Activated CD4-positive, CD25-positive, alpha-beta regulatory T cell (primary cell): Measurements from ENCODE around the gene LIX1.
"Not testable (repeated sequence)": the region's sequence is repeated elsewhere in the genome, so short reads cannot be mapped to it uniquely, and the experiment has no call there.

Experiments
- DNase-seq, 4 experiments: peaks; one replicate each; lab custom pipeline; 2025; lab: John Stamatoyannopoulos, UW

The LIX1 gene

DNA sequence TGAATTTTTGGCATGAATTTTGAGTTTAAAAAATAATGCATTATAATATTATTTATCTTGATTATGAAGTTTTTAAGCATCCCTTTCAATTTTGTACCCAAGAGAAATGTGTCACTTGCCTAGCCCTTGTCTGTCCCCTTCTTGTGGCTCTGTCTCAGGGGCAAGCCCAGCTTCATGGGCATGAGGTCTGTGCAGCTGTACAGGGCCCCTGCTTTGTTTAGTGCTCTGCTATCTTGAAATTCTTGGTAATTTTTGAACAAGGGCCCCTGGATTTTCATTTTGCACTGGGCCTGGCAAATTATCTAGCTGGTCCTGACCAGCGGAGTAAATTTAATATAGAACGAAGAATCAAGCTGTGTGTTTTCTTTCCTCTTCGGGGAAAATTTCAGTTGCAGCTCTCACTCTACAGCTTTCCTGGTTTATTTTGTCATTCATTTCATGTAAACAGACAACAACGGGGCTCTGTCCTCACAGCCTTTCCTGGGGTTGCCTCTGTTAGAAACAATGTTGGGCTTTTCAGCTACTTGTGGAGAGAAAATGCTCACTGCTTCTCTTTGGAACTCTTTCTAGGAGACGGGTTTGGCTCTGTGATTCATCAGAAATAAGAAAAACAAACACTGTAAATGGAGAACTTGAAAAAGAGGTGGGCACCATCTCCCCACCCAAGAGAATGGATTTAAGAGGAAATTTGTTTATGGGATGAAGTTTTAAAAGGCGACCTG lies 41.1 kb downstream of the LIX1 start:
- no peak for DNase-seq

DNA sequence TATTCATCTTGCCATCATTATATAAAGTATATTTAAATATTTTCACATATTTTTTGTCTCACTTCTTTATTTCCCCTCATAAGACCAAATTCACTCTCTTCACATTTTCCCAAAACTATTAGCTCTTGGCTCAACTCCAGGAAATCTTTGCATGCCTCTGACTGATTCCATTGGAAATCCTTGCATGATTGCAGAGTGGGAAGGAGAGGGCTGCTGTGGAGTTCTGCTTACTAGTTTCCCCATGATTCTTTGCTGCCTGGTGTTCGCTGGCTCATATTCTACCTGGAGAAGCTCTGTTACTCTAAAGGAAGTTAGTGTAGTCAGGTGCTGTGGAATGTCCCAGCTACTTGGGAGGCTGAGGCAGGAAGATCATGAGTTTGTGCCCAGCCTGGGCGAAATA lies 41.9 kb downstream of the LIX1 start:
- DNase-seq = no peak

DNA sequence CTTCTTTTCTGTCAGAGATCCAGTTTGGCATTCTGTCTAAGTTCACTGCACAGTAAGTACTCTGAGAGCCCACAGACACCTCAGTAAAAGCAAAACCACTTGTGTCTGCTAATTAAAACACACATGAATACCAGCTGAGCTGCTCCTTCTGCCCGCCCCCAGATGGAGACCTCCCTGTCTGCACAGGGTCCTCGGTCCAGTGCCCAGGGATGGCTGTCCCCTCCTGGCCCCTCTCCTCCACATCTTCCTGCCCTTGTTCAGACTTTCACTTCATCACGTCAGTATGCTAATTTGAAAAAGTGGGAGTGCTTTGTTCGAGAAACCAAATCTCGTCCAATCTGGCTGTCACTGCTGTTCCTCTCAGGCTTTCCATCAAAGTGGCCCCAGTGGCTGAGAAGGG lies 43.5 kb downstream of the LIX1 start:
- no peak for DNase-seq

DNA sequence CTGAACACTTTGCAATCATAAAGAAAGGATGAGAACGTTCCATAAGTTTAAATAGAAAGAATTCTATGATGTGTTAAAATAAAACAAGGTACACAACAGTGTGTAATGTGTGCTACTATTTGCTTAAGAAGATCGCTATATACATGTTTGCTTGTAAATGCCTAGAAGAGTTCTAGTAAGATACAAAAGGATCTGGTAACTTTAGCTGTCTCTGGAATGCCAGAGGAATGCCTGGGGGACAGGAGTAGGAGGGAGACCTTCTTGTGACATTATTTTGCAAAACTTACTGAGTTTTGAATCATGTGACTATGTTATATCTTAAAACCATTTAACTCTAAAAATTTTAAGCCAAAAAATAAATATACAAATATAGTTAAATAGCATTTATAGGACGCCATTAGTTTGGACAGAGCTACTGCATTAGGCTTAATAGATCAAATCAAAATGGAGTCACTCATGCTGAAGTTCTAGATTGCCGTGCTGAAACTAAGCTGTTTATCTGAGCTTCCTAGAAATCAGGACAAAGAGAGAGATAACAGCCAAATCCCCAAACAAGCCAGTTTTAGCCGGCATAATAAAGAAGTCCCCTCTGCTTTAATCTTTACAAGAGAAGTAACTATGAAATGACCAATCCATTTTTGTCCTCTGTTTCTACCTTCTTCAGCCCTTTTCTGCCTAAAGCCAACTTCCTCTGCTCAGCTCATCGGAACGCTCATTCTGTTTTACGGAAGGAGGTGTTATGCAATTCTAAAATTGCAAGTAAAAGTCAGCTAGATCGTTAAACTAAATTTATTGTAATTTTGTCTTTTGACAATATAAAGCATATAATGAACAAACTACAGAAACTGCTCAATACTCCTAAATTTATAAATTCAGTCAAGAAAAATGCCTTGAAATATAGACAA lies 44.8 kb downstream of the LIX1 start:
- DNase-seq = no peak

DNA sequence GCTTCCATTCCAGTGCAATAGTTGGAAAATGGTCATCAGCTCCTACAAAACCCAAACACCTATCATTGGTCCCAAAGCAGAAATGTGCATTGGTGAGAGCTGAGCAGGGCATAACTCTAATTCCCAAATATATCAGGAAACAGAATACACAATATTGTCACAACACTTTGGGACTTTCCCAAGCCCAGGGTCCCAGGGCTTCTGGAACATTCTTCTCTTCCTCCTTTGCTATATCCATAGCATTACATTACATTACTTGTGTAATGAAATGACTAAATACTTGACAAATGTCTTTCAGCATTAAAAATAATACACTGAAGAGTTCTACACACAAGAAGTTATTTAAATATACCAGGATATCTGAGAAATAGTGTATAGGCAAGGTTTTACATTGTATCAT lies 45.6 kb downstream of the LIX1 start:
- no peak for DNase-seq

DNA sequence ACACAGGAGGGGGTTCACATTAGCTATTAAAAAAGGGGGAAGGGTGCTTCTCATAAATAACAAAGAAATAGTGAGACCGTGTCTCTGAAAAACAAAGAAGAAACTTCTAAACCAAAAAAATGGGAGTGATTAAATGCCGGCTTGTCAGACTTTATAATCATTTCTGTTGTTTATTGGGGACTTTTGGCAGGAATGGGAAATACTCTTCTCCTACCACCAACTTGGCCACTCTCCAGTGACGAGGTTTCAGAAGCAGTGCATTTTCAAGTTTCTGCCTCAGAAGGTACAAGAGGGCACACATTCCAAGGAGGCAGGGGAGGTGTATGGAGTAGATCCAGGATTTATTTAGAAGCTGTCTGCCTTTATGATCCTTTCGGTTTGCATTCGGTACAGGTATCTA lies 46.2 kb downstream of the LIX1 start:
- no peak for DNase-seq

DNA sequence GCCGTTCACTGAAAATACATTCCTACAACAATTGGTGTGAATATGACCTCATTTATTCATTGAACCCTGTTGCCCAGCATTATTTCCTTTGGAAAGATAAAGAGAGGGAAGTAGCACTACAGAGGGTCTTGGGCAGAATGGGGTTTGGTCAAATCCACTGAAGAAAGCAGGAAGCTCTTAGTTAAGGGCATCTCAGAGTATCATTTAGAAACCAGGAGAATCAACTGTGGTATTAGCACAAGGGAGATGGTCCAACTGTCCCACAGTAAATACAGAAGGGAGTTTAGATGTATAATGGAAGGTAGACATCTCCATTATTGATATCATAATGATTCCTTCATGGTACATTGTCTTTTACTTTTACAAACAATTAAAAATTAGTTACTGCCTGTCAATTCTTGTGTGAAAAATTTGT lies 47.1 kb downstream of the LIX1 start:
- no peak for DNase-seq

DNA sequence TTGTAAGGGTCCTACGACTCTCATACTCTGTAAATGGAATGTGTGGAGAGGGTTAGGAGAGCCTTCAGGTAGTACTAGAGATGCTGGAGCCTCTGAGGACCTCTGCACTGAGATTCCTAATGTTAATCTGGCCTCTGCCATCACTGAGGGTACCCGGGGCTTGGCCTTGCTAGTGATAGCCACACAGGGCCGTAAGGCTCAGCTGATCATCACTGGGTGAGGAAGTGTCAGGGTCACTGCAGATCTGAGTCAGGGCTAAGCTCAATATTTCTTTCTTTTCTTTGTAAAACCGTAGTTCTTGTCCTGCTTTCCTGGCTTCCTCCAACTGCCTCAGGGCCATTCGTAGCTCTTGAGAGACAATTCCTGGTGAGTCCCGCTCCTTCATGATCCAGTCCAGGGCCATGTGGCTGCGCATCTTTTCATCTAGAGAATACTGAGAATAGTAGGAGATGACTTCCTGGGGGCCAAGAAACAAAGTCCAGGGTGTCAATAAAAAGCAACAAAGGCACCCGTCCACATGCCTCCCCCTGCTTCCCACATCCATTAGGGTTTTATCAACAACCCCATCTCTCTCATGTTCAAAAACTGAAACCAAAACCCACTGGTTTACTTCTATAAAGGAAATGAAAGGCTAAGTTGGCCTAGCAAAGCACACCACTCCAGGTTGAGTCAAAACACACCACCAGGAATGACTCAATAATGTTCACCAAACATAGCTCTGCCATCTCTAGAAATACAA lies 47.7 kb downstream of the LIX1 start:
- no peak for DNase-seq

DNA sequence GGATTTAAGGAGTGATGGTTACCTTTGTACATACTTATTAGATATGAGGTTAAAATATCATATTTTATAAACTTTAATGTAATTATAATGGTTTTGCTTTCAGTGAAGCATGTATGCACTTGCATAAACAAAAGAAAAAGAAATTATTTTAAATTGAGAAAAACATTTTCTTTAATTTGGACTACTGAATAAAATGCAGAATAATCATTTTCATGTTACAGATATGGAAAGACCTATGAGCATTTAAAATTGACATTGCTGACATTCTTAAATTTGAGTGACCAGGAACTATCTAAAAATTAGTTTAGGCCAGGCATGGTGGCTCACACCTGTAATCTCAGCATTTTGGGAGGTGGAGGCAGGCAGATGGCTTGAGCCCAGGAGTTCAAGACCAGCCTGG lies 49.2 kb downstream of the LIX1 start:
- no peak for DNase-seq

DNA sequence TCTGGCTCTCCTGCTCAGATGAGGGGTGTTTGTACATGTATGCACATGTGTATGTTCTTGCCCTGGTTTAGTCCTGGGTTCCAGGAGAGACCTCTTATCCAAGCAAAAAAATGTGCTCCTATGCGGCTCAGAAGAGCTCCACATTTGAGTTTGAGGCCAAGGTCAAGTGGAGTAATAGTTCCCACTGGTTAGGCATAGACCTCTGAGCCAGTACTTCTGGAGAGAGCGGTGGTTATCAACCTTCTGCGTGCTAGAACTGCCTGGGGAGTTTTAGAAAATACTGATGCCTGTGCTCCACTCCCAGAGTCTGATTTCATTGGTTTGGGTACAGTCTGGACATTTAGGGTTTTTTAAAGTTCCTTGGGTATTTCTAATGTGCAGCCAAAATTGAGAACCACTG lies 51.5 kb downstream of the LIX1 start:
- no peak for DNase-seq

DNA sequence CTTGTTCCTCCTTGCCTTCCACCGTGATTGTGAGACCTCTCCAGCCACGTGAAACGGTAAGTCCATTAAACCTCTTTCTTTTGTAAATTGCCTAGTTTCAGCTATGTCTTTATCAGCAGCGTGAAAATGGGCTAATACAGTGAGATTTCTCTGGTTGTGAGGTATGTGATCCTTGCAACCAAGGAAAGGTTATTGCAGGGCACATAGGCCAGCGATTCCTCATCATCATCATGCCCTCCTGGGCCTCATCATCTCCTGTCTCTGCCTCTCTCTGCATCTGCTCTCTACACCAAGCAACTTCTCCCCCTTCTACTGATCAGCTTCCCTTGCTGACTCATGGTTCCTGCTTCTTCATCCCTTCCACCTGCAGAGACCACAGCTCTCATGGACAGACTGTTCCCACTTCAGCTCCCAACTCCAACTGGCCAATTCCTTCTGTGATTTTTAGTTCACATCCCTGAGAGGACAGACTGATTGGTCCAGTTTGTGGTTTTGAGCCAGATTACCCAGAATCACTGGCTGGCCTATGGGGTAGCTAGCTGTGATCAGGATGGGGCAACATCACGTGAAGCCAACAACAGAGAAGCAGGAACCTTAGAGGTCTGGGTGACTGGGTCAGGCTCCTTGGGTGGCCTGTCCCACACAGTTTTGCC lies 53.1 kb downstream of the LIX1 start:
- no peak for DNase-seq

DNA sequence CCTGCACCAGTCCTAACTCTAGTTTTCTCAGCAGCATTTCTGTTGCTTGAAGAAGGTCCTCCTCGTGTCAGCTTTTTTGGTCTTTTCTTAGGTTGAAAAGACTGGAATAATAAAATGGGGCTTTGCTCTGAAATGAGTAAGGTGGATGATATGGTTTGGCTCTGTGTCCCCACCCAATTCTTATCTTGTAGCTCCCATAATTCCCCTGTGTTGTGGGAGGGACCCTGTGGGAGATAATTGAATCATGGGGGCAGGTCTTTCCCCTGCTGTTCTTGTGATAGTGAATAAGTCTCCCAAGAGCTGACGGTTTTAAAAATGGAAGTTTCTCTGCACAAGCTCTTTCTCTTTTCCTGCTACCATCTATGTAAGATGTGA lies 53.6 kb downstream of the LIX1 start:
- DNase-seq = no peak

DNA sequence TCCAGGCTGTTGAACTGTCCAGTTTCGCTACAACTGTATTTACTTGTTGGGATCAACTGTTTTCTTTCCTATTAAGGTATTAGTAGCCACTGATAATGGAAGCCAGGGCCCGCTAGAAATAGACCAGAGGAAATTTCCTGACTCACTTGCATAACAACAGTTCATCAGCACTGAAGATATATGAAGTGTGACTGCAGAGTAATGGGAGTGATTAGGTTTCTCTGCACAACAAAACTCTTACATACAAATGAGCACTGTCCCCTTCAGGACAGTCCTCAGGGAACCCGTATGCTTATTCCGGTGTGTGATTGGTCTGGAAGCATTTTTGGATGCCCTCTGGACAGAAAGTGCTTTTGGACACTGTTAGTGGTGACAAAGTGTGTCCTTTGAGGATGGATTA lies 55.3 kb downstream of the LIX1 start:
- no peak for DNase-seq

DNA sequence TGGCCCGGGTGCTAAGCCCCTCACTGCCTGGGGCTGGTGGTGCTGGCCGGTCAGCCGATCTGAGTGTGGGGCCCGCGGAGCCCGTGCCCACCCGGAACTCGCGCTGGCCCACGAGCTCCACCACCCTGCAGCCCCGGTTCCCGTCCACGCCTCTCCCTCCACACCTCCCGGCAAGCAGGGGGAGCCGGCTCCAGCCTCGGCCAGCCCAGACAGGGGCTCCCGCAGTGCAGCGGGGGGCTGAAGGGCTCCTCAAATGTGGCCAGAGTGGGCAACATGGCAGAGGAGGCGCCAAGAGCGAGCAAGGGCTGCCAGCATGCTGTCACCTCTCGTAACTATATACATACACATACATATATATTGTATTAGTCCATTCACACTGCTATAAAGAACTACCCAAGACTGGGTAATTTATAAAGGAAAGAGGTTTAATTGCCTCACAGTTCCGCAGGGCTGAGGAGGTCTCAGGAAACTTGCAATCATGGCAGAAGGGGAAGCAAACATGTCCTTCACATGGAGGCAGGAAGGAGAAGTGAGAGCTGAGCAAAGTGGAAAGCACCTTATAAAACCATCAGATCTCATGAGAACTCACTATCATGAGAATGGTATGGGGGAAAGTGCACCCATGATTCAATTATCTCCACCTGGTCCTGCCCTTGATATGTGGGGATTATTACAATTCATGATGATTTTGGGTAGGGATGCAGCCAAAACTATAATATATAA lies 56.8 kb downstream of the LIX1 start:
- DNase-seq = no peak

DNA sequence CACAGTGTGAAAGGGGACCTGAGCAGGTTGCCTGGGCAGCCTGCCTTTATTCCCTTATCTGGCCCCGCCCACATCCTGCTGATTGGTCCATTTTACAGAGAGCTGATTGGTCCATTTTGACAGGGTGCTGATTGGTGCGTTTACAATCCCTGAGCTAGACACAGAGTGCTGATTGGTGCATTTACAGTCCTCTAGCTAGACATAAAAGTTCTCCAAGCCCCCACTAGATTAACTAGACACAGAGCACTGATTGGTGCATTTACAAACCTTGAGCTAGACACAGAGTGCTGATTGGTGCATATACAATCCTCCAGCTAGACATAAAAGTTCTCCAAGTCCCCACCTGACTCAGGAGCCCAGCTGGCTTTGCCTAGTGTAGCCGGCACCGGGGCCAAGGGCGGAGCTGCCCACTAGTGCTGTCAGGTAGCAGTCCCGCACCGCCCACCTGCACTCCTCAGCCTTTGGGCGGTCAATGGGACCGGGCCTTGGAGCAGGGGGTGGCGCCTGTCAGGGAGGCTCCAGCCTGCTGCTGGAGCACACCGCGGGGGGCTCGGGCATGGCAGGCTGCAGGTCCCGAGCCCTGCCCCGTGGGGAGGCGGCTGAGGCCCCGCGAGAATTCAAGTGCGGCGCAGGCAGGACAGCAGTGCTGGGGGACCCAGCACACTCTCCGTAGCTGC lies 57.5 kb downstream of the LIX1 start:
- not testable (repeated sequence) for DNase-seq

DNA sequence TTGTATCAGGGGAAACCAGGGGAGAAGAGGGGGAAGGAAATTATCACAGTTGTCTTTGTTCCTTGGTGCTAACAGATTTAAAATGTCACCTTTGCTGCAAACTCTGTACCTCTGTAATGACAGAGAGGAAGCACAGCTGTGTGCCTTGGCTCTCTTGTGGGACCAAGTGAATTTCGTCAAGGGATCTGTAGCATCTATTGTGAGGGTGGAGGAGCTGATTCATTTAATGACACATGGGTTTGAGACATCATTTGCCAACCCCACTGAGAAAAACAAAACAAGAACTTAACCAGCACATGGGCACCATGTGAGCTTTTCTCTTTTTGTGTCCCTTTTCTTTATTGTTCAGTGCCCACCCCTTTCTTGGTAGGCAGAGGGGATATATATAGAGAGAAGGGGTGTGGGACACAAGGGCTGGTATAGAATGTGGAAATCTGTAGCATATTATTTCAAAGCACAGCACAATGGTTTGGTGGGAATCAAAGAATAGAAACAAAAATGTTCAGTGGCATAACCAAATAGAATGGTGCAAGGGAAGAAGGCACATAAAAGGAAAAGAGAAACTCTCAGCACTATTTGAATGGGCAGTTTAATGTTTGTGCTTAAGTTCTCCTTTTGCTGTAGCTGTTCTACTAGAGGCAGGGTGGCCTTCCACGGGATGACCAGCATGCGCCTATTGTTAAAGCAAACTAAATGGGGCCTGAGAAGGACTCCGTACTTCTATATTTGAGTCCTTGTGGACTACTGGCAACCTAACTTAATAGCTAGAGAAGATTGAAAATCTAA lies 63.3 kb downstream of the LIX1 start:
- no peak for DNase-seq

DNA sequence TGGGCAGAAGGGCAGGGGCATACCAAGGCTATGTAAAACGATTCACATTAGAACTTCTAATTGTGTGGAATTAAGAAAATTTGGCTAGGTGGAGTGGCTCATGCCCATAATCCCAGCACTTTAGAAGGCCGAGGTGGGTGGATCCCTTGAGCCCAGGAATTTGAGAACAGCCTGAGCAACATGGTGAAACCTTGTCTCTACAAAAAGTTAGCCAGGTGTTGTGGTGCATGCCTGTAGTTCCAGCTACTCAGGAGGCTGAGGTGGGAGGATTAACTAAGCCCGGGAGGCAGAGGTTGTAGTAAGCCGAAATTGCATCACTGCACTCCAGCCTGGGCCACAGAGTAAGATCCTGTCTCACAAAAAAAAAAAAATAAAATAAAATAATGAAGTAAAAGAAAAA lies 65.2 kb downstream of the LIX1 start:
- DNase-seq = no peak

DNA sequence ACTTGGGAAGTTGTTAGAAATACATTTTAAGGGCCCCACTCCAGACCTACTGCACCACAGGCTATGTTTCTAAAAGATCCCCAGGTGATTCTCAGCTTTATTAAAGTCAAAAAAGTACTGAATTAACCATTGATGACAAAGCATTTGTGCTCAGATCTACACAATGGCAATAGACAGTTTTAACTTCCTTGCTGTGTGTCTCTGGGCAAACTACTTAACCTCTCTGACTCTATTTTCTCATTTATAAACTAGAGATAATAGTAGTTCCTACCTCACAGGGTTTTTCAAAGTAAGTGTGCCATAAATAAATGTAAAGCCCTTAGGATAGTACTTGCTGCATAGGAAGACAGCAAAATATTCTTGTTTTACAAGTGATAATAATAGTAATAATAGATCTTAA lies 66.3 kb downstream of the LIX1 start:
- DNase-seq = no peak

DNA sequence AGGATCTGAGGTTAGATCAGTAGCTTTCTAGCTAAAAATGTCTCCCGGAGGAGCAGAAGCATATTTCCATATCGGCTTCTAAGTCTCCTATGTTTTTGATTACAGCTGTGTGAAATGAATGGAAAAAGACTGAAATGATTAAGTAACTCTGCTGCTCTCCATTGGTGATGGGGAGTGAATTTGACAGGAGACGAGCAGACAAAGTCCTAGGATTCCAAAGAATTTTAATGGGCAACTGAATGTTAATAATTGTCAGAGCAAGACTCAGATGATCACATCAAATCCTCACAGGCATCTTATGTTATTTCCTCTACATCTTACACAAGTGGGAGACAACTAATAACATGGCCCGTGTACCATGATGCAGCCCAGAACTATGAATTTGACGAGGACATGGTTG lies 66.8 kb downstream of the LIX1 start:
- DNase-seq = no peak

DNA sequence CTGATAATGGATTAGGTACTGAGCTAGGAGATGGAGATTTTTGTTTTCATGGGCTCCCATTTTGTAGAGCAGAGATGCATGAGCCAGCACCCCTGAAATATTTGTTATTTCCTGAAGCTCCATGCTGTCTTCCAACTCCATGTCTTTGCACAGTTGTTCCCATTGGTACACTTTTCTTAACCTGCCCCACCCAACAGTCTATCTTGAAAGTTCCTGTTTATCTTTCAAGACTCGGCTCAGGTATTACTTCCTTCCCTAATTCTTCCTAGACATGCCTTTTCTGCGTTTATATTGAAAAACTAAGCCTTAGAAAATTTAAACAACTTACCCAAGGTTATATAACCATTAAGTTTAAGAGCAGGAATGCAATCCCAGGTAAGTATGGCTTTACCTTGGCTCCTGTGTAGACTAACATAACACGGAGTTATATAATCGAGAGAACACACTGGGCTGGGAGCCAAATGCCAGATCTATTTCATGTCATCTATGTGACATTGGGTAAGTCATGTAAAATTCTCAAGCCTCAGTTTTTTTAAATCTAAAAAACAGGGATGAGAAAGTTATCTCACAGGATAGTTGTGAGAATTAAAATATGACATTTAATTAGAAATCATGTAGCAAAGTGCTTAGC lies 67.4 kb downstream of the LIX1 start:
- no peak for DNase-seq
